IPS-18a (cell line): ENCODE results near the gene DLL4.
"Not testable (repeated sequence)": the region's sequence is repeated elsewhere in the genome, so short reads cannot be mapped to it uniquely, and the experiment has no call there.

ENCODE experiments used
- H3K27ac ChIP-seq: one replicate; pipeline ENCODE4 v1.5.1; 2013; ENCODE audit warnings: low read length
- H3K27me3 ChIP-seq: one replicate; pipeline ENCODE4 v1.6.1; 2013; ENCODE audit warnings: mild to moderate bottlenecking, low read length; ENCODE audit not compliant: control insufficient read depth, insufficient read depth
- H3K36me3 ChIP-seq: one replicate; pipeline ENCODE4 v1.6.1; 2013; ENCODE audit warnings: low read depth, low read length; ENCODE audit not compliant: control insufficient read depth
- H3K4me1 ChIP-seq: one replicate; pipeline ENCODE4 v1.6.1; 2013; ENCODE audit warnings: low read depth, low read length; ENCODE audit not compliant: control insufficient read depth
- H3K4me3 ChIP-seq: one replicate; pipeline ENCODE4 v1.5.1; 2013; ENCODE audit warnings: low read length
- H3K9ac ChIP-seq: one replicate; pipeline ENCODE4 v1.6.1; 2013; ENCODE audit warnings: mild to moderate bottlenecking, low read length, moderate library complexity
- H3K9me3 ChIP-seq: one replicate; pipeline ENCODE4 v1.6.1; 2013; ENCODE audit warnings: low read depth, low read length; ENCODE audit not compliant: control insufficient read depth

The DLL4 gene

GRCh38 chr15:40952901-40953712 lies 24.0 kb downstream of the DLL4 start, which contains the start of gene CHAC1:
Gene CHAC1, plus strand, starts transcription at chr15:40953471. Its CDS starts 113 bp downstream, at chr15:40953584.
- Histone ChIP-seq H3K4me3 (peak within 1 kb of the TSS; percentile 76), H3K9ac (peak within 1 kb of the TSS; percentile 93), H3K36me3 (peaks cover 10% of the 10 kb centered on the region), H3K27me3 (no peaks in the 10 kb centered on the region), H3K27ac (peak within 1 kb of the TSS; percentile 97), H3K4me1 (peaks cover 19% of the 10 kb centered on the region), H3K9me3 (no peaks in the 10 kb centered on the region)

GRCh38 chr15:40953713-40954074 lies 24.6 kb downstream of the DLL4 start:
- H3K4me1 ChIP-seq: peaks cover 19% of the 10 kb centered on the region
- H3K4me3 ChIP-seq: peak overlapping the region; percentile 76
- no peaks in the 10 kb centered on the region for H3K9me3 ChIP-seq
- peak overlapping the region; percentile 93 for H3K9ac ChIP-seq
- peaks cover 10% of the 10 kb centered on the region for H3K36me3 ChIP-seq
- H3K27me3 ChIP-seq: no peaks in the 10 kb centered on the region
- H3K27ac ChIP-seq: peak overlapping the region; percentile 45

GRCh38 chr15:40954158-40954848 lies 25.2 kb downstream of the DLL4 start:
- peak overlapping the region; percentile 76 for H3K4me3 ChIP-seq

GRCh38 chr15:40955141-40955903 lies 26.2 kb downstream of the DLL4 start:
- no peak overlapping the region for H3K9ac ChIP-seq
- H3K36me3 ChIP-seq: peaks cover 10% of the 10 kb centered on the region
- peaks cover 17% of the 10 kb centered on the region for H3K4me1 ChIP-seq
- no peaks in the 10 kb centered on the region for H3K9me3 ChIP-seq
- no peaks in the 10 kb centered on the region for H3K27me3 ChIP-seq
- no peak overlapping the region for H3K27ac ChIP-seq
- no peak overlapping the region for H3K4me3 ChIP-seq

More at GRCh38 chr15:40954158-40954848, 25.2 kb downstream of the DLL4 start:
- not testable (repeated sequence) for H3K9me3 ChIP-seq, H3K27ac ChIP-seq, H3K36me3 ChIP-seq, H3K27me3 ChIP-seq
- Histone ChIP-seq H3K4me1 (peaks cover 17% of the 10 kb centered on the region), H3K9ac (peak overlapping the region; percentile 93)

- Histone ChIP-seq H3K36me3 (peaks cover 10% of the 10 kb centered on the region), H3K9me3 (no peaks in the 10 kb centered on the region), H3K27me3 (no peaks in the 10 kb centered on the region), H3K9ac (no peak overlapping the region), H3K27ac (no peak overlapping the region), H3K4me3 (no peak overlapping the region), H3K4me1 (peaks cover 17% of the 10 kb centered on the region)
Measured at GRCh38 chr15:40955930-40956540, 26.9 kb downstream of the DLL4 start.

- H3K9ac ChIP-seq: no peak overlapping the region
- no peak overlapping the region for H3K27ac ChIP-seq
- H3K4me1 ChIP-seq: peaks cover 16% of the 10 kb centered on the region
- no peaks in the 10 kb centered on the region for H3K9me3 ChIP-seq
- peaks cover 10% of the 10 kb centered on the region for H3K36me3 ChIP-seq
- no peaks in the 10 kb centered on the region for H3K27me3 ChIP-seq
- H3K4me3 ChIP-seq: no peak overlapping the region
Measured at GRCh38 chr15:40956541-40956982, 27.4 kb downstream of the DLL4 start.

GRCh38 chr15:40957041-40957555 lies 28.0 kb downstream of the DLL4 start:
- Histone ChIP-seq H3K27ac (no peak overlapping the region), H3K4me3 (no peak overlapping the region), H3K27me3 (no peaks in the 10 kb centered on the region)

GRCh38 chr15:40957581-40958051 lies 28.5 kb downstream of the DLL4 start:
- H3K4me1 ChIP-seq: peaks cover 6% of the 10 kb centered on the region
- peaks cover 10% of the 10 kb centered on the region for H3K36me3 ChIP-seq
- H3K9me3 ChIP-seq: no peaks in the 10 kb centered on the region
- no peaks in the 10 kb centered on the region for H3K27me3 ChIP-seq
- no peak overlapping the region for H3K9ac ChIP-seq
- no peak overlapping the region for H3K27ac ChIP-seq
- no peak overlapping the region for H3K4me3 ChIP-seq

More at GRCh38 chr15:40957041-40957555, 28.0 kb downstream of the DLL4 start:
- Histone ChIP-seq H3K36me3 (peaks cover 10% of the 10 kb centered on the region), H3K9me3 (no peaks in the 10 kb centered on the region), H3K9ac (no peak overlapping the region), H3K4me1 (peaks cover 11% of the 10 kb centered on the region)

- H3K9me3 ChIP-seq: no peaks in the 10 kb centered on the region
- H3K4me1 ChIP-seq: peaks cover 3% of the 10 kb centered on the region
- no peak overlapping the region for H3K27ac ChIP-seq
- no peaks in the 10 kb centered on the region for H3K27me3 ChIP-seq
- H3K9ac ChIP-seq: no peak overlapping the region
- peaks cover 10% of the 10 kb centered on the region for H3K36me3 ChIP-seq
- H3K4me3 ChIP-seq: no peak overlapping the region
Measured at GRCh38 chr15:40958146-40958545, 29.0 kb downstream of the DLL4 start.

- no peaks in the 10 kb centered on the region for H3K27me3 ChIP-seq
- H3K9me3 ChIP-seq: no peaks in the 10 kb centered on the region
Measured at GRCh38 chr15:40958723-40959122, 29.6 kb downstream of the DLL4 start.

More at GRCh38 chr15:40958723-40959122, 29.6 kb downstream of the DLL4 start:
- Histone ChIP-seq H3K4me3 (no peak overlapping the region), H3K27ac (no peak overlapping the region), H3K36me3 (peaks cover 10% of the 10 kb centered on the region), H3K4me1 (peaks cover 3% of the 10 kb centered on the region), H3K9ac (no peak overlapping the region)
